Stimulated activated CD8-positive, alpha-beta memory T cell treated with anti-CD3 and anti-CD28 coated beads, Interleukin-4, amount 100 ng/mL, for 1 hour (primary cell): Measurements from ENCODE around the gene ZFR.

Source experiments
- DNase-seq, 2 donors: peaks; one replicate each; pipeline ENCODE4 v3.0.0-alpha.2; 2020; ENCODE audit warnings: low read depth in 2 of 2, low spot score in 1 of 2

The ZFR gene

DNA sequence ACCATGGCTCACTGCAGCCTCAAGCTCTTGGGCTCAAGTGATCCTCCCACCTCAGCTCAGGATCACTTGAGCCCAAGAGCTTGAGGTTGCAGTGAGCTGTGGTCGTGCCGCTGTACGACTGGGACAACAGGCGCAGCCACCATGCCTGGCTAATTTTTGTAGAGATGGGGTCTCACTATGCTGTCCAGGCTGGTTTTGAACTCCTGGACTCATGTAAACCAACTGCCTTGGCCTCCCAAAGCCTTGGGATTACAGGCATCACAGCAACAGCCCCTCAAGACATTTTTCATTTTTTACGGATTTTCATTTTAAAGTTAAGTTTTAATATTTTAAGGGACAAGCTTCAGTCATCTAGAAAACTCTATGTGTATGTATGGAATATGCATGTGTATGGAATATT is 78.9 kb downstream of the ZFR start:
- DNase-seq = no peak

- DNase-seq = no peak
These were observed 81.5 kb downstream of the ZFR start for GRCh38 chr5:32363030-32363429.

GRCh38 chr5:32362527-32362926 is 82.0 kb downstream of the ZFR start:
- DNase-seq = no peak

DNA sequence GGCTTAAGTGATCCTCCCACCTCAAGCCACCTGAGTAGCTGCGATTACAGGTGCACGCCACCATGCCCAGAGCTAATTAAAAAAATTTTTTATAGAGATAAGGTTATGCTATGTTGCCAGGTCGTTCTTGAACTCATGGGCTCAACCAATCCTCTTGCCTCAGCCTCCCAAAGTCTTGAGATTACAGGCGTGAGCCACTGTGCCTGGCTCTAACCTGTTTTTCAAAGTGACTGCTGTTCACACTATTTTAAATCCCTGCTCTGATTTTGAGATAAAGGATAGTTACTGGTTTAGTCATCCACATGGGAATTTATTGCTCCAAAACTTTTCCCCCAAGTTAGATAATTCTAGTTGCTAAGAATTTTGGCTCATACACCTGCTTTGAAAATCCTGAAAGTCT is 83.6 kb downstream of the ZFR start:
- DNase-seq = no peak

DNA sequence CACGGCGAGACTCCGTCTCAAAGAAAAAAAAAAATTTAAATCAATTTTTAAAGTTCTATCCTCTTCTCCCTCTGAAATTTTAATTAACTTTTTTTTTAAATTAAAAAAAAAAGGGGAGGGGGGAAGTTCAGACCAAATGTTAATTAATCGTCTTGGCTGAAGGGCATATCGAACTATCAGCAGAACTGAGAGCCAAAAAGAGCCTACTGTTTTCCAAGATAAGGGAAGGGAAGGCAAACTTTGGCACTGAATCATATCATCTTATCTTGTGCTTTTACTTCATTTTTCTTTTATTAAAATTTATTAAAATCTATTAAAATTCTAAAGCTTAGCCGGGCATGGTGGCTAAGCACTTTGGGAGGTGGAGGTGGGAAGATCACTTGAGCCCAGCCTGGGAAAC is 85.9 kb downstream of the ZFR start:
- no peak for DNase-seq

DNA sequence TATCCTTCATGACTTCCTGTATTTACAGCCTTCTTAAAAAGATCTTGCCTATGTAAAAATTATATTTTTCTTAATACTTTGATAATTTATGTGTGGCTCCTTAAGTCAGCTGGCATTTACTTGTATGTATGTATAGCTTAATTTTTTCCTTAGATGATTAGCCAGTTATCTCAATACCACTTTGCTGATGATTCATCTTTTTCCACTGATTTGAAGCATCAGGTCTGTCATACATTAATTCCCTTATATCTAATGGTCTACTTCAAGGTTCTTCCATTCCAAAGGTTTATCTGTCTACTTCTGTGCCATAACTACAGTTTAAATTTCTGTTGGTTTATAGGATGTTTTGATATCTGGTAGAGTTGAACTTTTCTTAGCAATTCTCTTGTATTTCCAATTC is 86.9 kb downstream of the ZFR start:
- DNase-seq = no peak

DNA sequence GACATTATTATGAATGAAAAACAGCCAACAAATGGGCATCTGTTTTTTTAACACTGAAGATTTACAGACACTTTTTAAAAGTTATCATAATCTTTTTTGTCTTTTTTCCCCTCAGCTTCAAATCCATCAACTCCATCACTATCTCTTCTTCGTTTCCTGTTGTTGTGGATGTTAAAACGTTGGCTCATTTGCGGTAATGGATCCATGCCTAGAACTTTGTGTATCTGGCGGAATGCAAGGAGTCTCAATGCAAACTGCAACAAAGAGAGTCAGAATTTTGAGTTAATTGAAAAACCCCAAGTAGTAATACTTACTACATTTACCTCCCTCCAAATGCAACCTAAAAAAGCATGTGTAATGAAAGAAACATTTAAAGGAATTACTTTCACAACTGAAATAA is 88.9 kb downstream of the ZFR start:
- DNase-seq = no peak

DNA sequence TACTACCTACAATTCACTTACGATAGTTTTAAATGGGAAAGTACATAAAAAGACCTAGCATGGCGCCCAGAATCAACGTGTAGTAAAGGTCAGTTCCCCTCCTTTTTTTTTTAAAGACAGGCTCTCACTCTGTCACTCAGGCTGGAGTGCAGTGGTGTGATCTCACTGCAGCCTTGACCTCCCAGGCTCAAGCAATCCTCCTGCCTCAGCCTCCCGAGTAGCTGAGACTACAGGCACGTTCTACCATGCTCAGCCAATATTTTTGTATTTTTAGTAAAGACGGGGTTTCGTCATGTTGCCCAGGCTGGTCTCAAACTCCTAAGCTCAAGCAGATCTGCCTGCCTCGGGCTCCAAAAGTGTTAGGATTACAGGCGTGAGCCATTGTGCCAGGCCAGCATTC is 91.1 kb downstream of the ZFR start:
- DNase-seq = no peak

GRCh38 chr5:32352685-32353084 is 91.9 kb downstream of the ZFR start:
- no peak for DNase-seq

DNA sequence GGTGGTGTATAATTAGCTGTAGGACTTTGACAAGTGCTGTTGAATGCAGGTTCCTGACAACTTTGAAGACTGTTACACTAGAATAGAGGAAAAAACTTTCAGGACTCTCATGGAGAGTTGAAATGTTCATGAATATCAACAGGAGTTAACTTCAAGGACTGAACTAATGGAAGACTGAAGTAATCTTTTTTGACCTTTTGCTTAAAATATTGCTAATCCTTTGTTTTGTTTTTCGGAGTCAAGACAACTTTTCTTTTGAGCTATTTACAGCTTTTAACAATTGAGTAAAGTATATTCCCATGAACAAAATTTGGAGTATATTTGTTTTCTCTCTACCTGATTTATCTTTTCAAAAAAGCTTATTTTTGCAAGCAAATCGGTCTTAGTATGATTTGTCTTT is 97.7 kb downstream of the ZFR start:
- DNase-seq = no peak

- DNase-seq = no peak
These were observed 101.4 kb downstream of the ZFR start for GRCh38 chr5:32343058-32343672.

DNA sequence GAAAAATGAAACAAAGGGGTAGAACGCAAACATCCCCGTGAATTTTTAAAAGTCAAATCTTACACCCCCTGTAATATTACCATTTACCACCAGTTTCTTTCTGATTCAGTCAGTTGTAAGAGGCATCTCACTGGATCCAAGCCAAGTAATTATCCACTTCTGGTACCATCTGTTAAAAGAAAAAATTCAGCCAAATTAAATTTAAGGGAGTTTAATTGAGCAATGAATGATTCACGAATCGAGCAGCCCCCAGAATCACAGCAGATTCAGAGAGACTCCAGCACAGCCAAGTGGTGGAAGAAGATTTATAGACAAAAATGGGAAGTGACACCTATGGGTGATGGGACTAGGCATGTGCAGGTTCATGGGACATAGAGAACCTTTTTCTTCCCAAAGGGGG is 101.9 kb downstream of the ZFR start:
- DNase-seq = no peak

DNA sequence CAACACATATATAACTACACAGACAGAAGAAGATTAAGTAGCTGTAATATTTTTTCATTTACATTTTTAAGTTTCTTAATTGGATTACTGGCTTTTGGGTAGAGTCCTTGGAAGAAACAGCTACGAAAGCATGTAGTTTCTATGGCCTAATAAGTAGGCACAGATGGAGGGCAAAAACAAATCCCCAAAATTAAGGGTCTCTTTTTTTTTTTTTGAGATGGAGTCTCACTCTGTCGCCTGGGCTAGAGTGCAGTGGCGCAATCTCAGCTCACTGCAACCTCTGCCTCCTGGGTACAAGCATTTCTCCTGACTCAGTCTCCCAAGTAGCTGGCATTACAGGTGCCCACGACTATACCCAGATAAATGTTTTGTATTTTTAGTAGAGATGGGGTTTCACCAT is 104.7 kb downstream of the ZFR start:
- no peak for DNase-seq

GRCh38 chr5:32339198-32339597 is 105.3 kb downstream of the ZFR start:
- DNase-seq = no peak

DNA sequence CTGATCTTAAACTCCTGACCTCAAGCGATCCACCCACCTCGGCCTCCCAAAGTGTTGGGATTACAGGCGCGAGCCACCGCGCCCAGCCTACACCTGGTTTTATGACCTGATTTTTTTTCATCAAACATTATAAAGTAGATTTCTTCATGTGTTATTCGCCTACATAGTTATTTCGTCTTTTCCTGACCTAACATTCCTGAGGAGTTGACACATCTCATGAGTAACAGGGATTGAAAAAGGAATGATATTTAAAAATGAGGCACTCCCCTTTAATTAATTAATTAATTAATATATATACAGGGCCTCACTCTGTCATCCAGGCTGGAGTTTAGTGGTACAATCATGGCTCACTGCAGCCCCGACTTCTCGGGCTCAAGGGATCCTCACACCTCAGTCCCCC is 111.6 kb downstream of the ZFR start:
- DNase-seq = no peak

DNA sequence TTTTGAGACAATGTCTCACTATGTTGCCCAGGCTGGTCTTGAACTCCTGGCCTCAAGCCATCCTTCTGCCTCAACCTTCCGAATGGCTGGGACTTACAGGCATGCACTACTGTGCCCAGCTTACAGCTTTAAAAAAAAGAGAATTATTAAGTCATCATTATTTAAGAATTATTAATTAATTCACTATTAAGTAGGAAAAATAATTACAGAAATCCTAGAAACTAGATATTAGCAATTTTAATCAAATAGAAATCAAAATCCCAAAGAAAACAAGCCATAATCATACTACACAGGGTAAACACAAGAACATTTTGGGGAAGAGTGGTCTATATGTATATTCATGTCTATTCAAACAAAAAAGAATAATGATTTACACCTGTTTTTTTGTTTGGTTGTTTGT is 112.2 kb downstream of the ZFR start:
- DNase-seq = no peak

- no peak for DNase-seq
These were observed 112.6 kb downstream of the ZFR start for GRCh38 chr5:32331935-32332274.

DNA sequence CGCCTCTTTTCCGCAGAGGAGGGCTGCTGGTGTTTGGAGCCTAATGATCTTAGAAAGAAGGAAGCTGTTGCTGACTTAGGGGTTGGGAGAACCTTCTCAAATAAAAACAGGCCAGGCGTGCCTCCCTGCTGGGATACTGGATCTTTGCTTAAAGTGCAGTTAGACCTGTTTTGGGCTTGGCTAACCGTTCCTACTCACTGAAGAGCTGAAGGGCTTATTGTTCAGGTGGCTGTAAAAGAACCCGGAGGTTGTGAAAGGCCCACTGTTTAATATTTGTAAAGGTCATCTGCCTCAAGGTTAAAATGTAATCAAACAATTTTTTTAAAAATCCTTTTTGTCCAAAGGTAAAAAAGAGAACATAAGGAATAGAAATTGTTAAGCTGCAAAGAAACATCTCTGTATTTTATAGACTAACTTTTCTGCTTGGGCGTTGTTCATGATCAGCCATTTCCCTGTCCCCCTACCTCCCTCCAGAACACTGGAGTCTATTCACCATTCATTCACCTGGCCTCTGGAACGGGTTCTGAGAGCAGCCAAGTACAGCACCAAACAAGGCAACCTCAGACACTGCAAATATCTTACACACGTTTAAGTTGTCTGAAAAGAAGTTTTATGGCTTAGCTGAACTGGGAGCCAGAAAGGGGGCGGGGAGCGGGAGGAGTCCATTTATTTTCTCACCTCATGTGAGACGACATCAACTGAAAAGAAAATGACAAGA is 113.2 kb downstream of the ZFR start:
- no peak for DNase-seq

- DNase-seq = no peak
These were observed 114.2 kb downstream of the ZFR start for GRCh38 chr5:32330126-32330971.

DNA sequence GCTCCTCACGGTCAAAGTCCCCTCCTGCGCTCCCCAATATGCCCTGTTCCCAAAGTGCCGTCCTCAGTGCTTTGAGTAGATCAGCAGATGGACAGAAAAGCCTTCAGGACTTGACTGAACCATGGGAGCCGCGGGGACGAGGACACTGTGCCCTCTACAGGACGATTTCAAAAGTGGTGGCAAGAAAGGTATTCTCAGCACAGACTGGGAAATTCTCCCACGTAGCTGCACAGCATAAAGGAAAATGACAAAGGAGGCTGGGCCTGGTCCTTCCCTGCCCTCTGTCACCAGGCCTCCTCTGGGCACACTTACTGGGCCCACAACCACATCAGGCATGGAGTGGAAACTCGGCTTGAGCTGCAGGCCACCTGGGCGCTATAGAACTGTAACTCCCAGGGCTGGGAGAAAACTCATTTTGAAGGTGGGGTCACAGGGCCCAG is 115.1 kb downstream of the ZFR start:
- peak; percentile 19 to 30 for DNase-seq

- no peak for DNase-seq
These were observed 118.2 kb downstream of the ZFR start for GRCh38 chr5:32326216-32326772.

GRCh38 chr5:32325616-32326015 is 118.9 kb downstream of the ZFR start:
- no peak for DNase-seq
